Loucy (cell line): ENCODE data around the gene RPN2.

ENCODE experiments used
- H2AFZ ChIP-seq: fragments of 200-600 bp; sonication (generic); 2 replicates; pipeline ENCODE4 v1.6.0; 2016; ENCODE audit warnings: antibody characterized with exemption, mild to moderate bottlenecking, low read length, moderate library complexity
- H3F3A ChIP-seq: fragments of 200-600 bp; 2 replicates; pipeline ENCODE4 v1.6.0; 2016; ENCODE audit warnings: antibody characterized with exemption, low read depth, mild to moderate bottlenecking
- H3K27me3 ChIP-seq: fragments of 200-600 bp; sonication (generic); 2 replicates; pipeline ENCODE4 v1.6.1; 2014; ENCODE audit warnings: low read length, mild to moderate bottlenecking; ENCODE audit not compliant: insufficient read depth, poor library complexity, severe bottlenecking
- H3K36me3 ChIP-seq: fragments of 200-600 bp; sonication (generic); 2 replicates; pipeline ENCODE4 v1.6.1; 2016; ENCODE audit warnings: low read length; ENCODE audit not compliant: insufficient read depth
- H3K4me1 ChIP-seq: fragments of 200-600 bp; sonication (generic); 2 replicates; pipeline ENCODE4 v1.5.1; 2014; ENCODE audit warnings: low read length, mild to moderate bottlenecking; ENCODE audit not compliant: insufficient read depth, poor library complexity, severe bottlenecking
- H3K4me2 ChIP-seq: fragments of 200-600 bp; sonication (generic); 2 replicates; pipeline ENCODE4 v1.6.0; 2014; ENCODE audit warnings: antibody characterized with exemption, low read length, low read depth, mild to moderate bottlenecking; ENCODE audit not compliant: poor library complexity, severe bottlenecking
- H3K4me3 ChIP-seq: fragments of 200-600 bp; sonication (generic); 2 replicates; pipeline ENCODE4 v1.5.1; 2014; ENCODE audit warnings: low read length, mild to moderate bottlenecking, mixed read lengths; ENCODE audit not compliant: poor library complexity, severe bottlenecking
- H3K79me2 ChIP-seq: fragments of 200-600 bp; sonication (generic); 2 replicates; pipeline ENCODE4 v1.6.1; 2014; ENCODE audit warnings: low read length; ENCODE audit not compliant: insufficient read depth
- H3K9ac ChIP-seq: fragments of 200-600 bp; sonication (generic); 2 replicates; pipeline ENCODE4 v1.6.0; 2014; ENCODE audit warnings: mild to moderate bottlenecking, low read depth, low read length, moderate library complexity; ENCODE audit not compliant: poor library complexity, severe bottlenecking
- H3K9me2 ChIP-seq: fragments of 200-600 bp; sonication (generic); replicated peaks from 2 replicates; pipeline ENCODE4 v1.6.1; 2016; ENCODE audit warnings: low read depth, low read length, mixed read lengths
- H3K9me3 ChIP-seq: fragments of 200-600 bp; sonication (generic); 2 replicates; pipeline ENCODE4 v1.6.1; 2014; ENCODE audit warnings: mild to moderate bottlenecking, antibody characterized with exemption, low read length, low read depth; ENCODE audit not compliant: insufficient read depth
- H4K20me1 ChIP-seq: fragments of 200-600 bp; sonication (generic); 2 replicates; pipeline ENCODE4 v1.6.0; 2014; ENCODE audit warnings: antibody characterized with exemption, low read length, mild to moderate bottlenecking; ENCODE audit not compliant: insufficient read depth, poor library complexity, severe bottlenecking
- CTCF ChIP-seq: fragments of 200-600 bp; sonication (generic); conservative IDR thresholded peaks from 2 replicates; pipeline ENCODE4 v1.5.1; 2014; ENCODE audit warnings: mild to moderate bottlenecking, antibody characterized with exemption, low read length
- EZH2phosphoT487 ChIP-seq: fragments of 200-600 bp; IDR thresholded peaks from 2 replicates; pipeline ENCODE4 v1.6.1; 2018; ENCODE audit warnings: antibody characterized with exemption, mild to moderate bottlenecking, moderate library complexity, borderline replicate concordance

The RPN2 gene

GRCh38 chr20:37200926-37201826 is 22.0 kb downstream of the RPN2 start:
- no peaks in the 10 kb centered on the region for H3F3A ChIP-seq
- no peaks in the 10 kb centered on the region for H3K4me1 ChIP-seq
- no peak overlapping the region for H3K4me3 ChIP-seq
- peaks cover 42% of the 10 kb centered on the region for H3K79me2 ChIP-seq
- peaks cover 34% of the 10 kb centered on the region for H4K20me1 ChIP-seq
- TF ChIP-seq EZH2phosphoT487 (no peak), CTCF (no peak)
- no peaks in the 10 kb centered on the region for H3K9me2 ChIP-seq
- no peak overlapping the region for H2AFZ ChIP-seq
- H3K36me3 ChIP-seq: peaks cover 96% of the 10 kb centered on the region
- no peak overlapping the region for H3K4me2 ChIP-seq
- no peaks in the 10 kb centered on the region for H3K27me3 ChIP-seq
- H3K9me3 ChIP-seq: no peaks in the 10 kb centered on the region
- H3K9ac ChIP-seq: no peak overlapping the region

- Histone ChIP-seq H2AFZ (no peak overlapping the region), H3K36me3 (peaks cover 97% of the 10 kb centered on the region), H3K4me3 (no peak overlapping the region), H3K9ac (no peak overlapping the region), H3K9me3 (no peaks in the 10 kb centered on the region), H3K9me2 (no peaks in the 10 kb centered on the region), H4K20me1 (peaks cover 28% of the 10 kb centered on the region), H3K4me1 (no peaks in the 10 kb centered on the region), H3K27me3 (no peaks in the 10 kb centered on the region), H3K4me2 (no peak overlapping the region), H3F3A (no peaks in the 10 kb centered on the region), H3K79me2 (peaks cover 36% of the 10 kb centered on the region)
- no peak for TF ChIP-seq EZH2phosphoT487
- TF ChIP-seq CTCF: no peak
Observed at GRCh38 chr20:37201827-37202162, 22.7 kb downstream of the RPN2 start.

GRCh38 chr20:37202267-37202943 is 23.3 kb downstream of the RPN2 start:
- peaks cover 97% of the 10 kb centered on the region for H3K36me3 ChIP-seq

More at GRCh38 chr20:37202267-37202943, 23.3 kb downstream of the RPN2 start:
- H3K9ac ChIP-seq: no peak overlapping the region
- H3K4me1 ChIP-seq: no peaks in the 10 kb centered on the region
- peaks cover 30% of the 10 kb centered on the region for H3K79me2 ChIP-seq
- no peaks in the 10 kb centered on the region for H3F3A ChIP-seq
- H3K4me2 ChIP-seq: no peak overlapping the region
- peaks cover 22% of the 10 kb centered on the region for H4K20me1 ChIP-seq
- H3K9me3 ChIP-seq: no peaks in the 10 kb centered on the region
- no peak overlapping the region for H3K4me3 ChIP-seq
- no peaks in the 10 kb centered on the region for H3K9me2 ChIP-seq
- TF ChIP-seq CTCF: peak; percentile 82
- TF ChIP-seq EZH2phosphoT487: no peak
- H3K27me3 ChIP-seq: no peaks in the 10 kb centered on the region
- H2AFZ ChIP-seq: no peak overlapping the region
